Vagina (tissue), 2 donors: Measurements from ENCODE around the gene DRAXIN.

ENCODE experiments used
- POLR2A ChIP-seq, 2 donors: fragments of 450-650 bp; IDR thresholded peaks; one replicate each; pipeline ENCODE4 v1.6.1; 2017; ENCODE audit warnings: antibody characterized with exemption in 2 of 2, mild to moderate bottlenecking in 2 of 2, moderate library complexity in 2 of 2
- POLR2AphosphoS5 ChIP-seq, 2 donors: sonication (generic); formaldehyde crosslinking; IDR thresholded peaks; one replicate each; pipeline ENCODE4 v1.9.0; 2017; ENCODE audit warnings: antibody characterized with exemption in 2 of 2, mild to moderate bottlenecking in 2 of 2, low read depth in 1 of 2; ENCODE audit not compliant: insufficient read depth in 1 of 2
- TF ChIP-seq, protein P1 (sequence below), 3 experiments: fragments of 450-650 bp in 2 of 3; fragments of 200-600 bp in 1 of 3; sonication (generic) in 1 of 3; IDR thresholded peaks; one replicate each; pipeline ENCODE4 v1.5.1; 2017 to 2019; ENCODE audit warnings: antibody characterized with exemption in 3 of 3, mild to moderate bottlenecking in 2 of 3, moderate library complexity in 2 of 3

DNA sequence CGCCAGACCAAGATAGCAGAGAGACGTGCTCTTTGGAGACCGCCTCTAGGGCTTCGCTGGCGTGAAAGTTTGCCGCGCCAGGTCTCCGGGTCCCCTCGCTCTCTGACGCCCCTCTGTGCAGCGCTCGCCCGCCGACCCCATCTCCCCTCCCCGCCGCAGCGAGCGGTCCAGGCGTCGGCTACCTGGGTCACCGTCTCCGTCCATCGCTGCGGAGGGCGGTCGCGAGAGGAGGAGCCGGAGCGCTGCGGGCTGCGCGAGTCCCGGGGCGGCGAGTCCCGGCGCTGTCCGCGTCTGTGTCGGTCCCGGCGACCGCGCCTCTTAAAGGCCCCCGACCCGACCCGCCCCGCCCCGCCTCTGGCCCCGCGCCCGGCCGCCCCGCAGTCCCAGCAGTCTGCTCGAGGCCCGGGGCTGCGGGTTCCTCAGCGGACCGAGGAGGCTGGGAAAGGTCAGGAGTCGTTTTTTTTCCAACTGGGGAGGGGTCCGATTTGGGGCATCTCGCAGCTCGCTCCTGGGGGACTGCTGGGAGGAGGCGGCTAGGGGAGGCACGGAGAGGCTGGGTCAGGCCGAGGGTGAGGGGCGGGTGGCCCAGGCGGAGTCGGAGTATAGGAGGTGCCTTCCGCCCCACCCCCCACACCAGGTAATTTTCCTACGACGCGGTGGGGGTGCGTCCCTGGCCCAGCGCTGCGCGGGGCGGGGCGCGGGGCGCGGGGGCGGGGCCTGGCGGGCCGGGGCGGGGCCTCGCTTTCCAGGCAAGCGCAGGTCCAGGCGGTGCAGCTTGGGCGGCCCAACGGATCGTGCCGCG lies 37.2 kb upstream of the DRAXIN start, which contains the start of the genes FBXO2 and FBXO44:
- TF ChIP-seq, protein P1, sequence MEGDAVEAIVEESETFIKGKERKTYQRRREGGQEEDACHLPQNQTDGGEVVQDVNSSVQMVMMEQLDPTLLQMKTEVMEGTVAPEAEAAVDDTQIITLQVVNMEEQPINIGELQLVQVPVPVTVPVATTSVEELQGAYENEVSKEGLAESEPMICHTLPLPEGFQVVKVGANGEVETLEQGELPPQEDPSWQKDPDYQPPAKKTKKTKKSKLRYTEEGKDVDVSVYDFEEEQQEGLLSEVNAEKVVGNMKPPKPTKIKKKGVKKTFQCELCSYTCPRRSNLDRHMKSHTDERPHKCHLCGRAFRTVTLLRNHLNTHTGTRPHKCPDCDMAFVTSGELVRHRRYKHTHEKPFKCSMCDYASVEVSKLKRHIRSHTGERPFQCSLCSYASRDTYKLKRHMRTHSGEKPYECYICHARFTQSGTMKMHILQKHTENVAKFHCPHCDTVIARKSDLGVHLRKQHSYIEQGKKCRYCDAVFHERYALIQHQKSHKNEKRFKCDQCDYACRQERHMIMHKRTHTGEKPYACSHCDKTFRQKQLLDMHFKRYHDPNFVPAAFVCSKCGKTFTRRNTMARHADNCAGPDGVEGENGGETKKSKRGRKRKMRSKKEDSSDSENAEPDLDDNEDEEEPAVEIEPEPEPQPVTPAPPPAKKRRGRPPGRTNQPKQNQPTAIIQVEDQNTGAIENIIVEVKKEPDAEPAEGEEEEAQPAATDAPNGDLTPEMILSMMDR (IDR thresholded peaks at IDR 0.05), result no peak
- TF ChIP-seq POLR2AphosphoS5 (IDR thresholded peaks at IDR 0.05; ENCODE audit: insufficient read depth in 1 of 2, low read depth in 1 of 2) (no peak), POLR2A (IDR thresholded peaks at IDR 0.05) (no peak)
